Activated gamma-delta T cell treated with Interleukin-2 at 50 U/mL for 16 hours (primary cell): ENCODE results near the gene ARRB1.
"Not testable (repeated sequence)": the region's sequence is repeated elsewhere in the genome, so short reads cannot be mapped to it uniquely, and the experiment has no call there.

Source experiments
- DNase-seq: peaks from one replicate; pipeline ENCODE4 v3.0.0-alpha.2; 2020

ARRB1 gene

GRCh38 chr11:75351541-75351790, at the start of gene ARRB1:
Gene ARRB1 (minus strand): TSS chr11:75351661. CDS start chr11:75351607, 54 bp downstream.
- no peak for DNase-seq

- no peak for DNase-seq
Measured at GRCh38 chr11:75400146-75400865, 48.8 kb upstream of the ARRB1 start.

- peak; percentile 82 for DNase-seq
Measured at GRCh38 chr11:75399344-75400145, 48.1 kb upstream of the ARRB1 start, which contains the start of gene RPS3. Gene RPS3 (plus strand): TSS chr11:75399518. CDS start chr11:75399548, 30 bp downstream.

GRCh38 chr11:75398906-75399305, 47.4 kb upstream of the ARRB1 start:
- no peak for DNase-seq

- DNase-seq = no peak
Measured at GRCh38 chr11:75394085-75394840, 42.8 kb upstream of the ARRB1 start.

GRCh38 chr11:75389925-75390324, 38.5 kb upstream of the ARRB1 start:
- no peak for DNase-seq

GRCh38 chr11:75389276-75389605, 37.8 kb upstream of the ARRB1 start:
- no peak for DNase-seq

- peak; percentile 62 for DNase-seq
Measured at GRCh38 chr11:75388386-75389275, 37.2 kb upstream of the ARRB1 start.

GRCh38 chr11:75387736-75388294, 36.4 kb upstream of the ARRB1 start:
- DNase-seq = no peak

- no peak for DNase-seq
Measured at GRCh38 chr11:75386942-75387630, 35.6 kb upstream of the ARRB1 start.

- DNase-seq = peak; percentile 74
Measured at GRCh38 chr11:75384438-75385080, 33.1 kb upstream of the ARRB1 start.

- peak; percentile 56 for DNase-seq
Measured at GRCh38 chr11:75383246-75383645, 31.8 kb upstream of the ARRB1 start.

GRCh38 chr11:75380716-75381420, 29.4 kb upstream of the ARRB1 start:
- DNase-seq = no peak

GRCh38 chr11:75380245-75380644, 28.8 kb upstream of the ARRB1 start:
- no peak for DNase-seq

- not testable (repeated sequence) for DNase-seq
Measured at GRCh38 chr11:75378776-75379175, 27.3 kb upstream of the ARRB1 start.

GRCh38 chr11:75376175-75376574, 24.7 kb upstream of the ARRB1 start:
- no peak for DNase-seq

GRCh38 chr11:75375626-75376025, 24.2 kb upstream of the ARRB1 start:
- DNase-seq = no peak

- DNase-seq = no peak
Measured at GRCh38 chr11:75374646-75375045, 23.2 kb upstream of the ARRB1 start.

- no peak for DNase-seq
Measured at GRCh38 chr11:75373201-75373600, 21.7 kb upstream of the ARRB1 start.
